GM12878 (cell line): Measurements from ENCODE around the gene LYRM2. TPM values are rescaled to one million over a fixed set of nuclear protein-coding genes. Genes with fewer than 3 reads are reported as not detected.

Source experiments
- ATAC-seq: fragments of 200-7000 bp; cut with Tn5 transposase; 3 replicates; pipeline ENCODE4 v1.9.1; 2020; ENCODE audit warnings: mild to moderate bottlenecking, moderate library complexity
- BruUV-seq: library from RNA; stranded (reverse); fragments of 400-500 nt; replicated peaks from 2 replicates; lab custom pipeline; 2021; lab: Mats Ljungman, UMichigan
- CTCF ChIA-PET: fragments of 300-600 bp; sonication (Branson Sonifier 250); formaldehyde crosslinking; extraction: SDS; loops from one replicate; lab custom pipeline; 2021; ENCODE audit warnings: inconsistent platforms; lab: Yijun Ruan, JAX
- POLR2A ChIA-PET: fragments of 350-600 bp; formaldehyde crosslinking; extraction: SDS; loops from one replicate; lab custom pipeline; 2021; ENCODE audit warnings: inconsistent platforms; lab: Charles Lee
- RAD21 ChIA-PET: fragments of 300-600 bp; sonication (Branson Sonifier 250); formaldehyde crosslinking; loops from one replicate; lab custom pipeline; 2023; ENCODE audit warnings: antibody characterized with exemption; ENCODE audit not compliant: unreplicated experiment; lab: Charles Lee
- SMC1A ChIA-PET: fragments of 300-600 bp; sonication (Branson Sonifier 250); formaldehyde crosslinking; loops from one replicate; lab custom pipeline; 2023; ENCODE audit not compliant: unreplicated experiment, uncharacterized antibody; lab: Charles Lee
- DNase-seq: peaks from one replicate; pipeline ENCODE4 v3.0.0-alpha.2; 2011; ENCODE audit warnings: low read depth, low spot score
- FAIRE-seq: peaks from 3 replicates; lab custom pipeline; 2011; peaks lifted over from hg19 to GRCh38; lab: Jason Lieb, UNC
- H2AFZ ChIP-seq: 2 replicates; pipeline ENCODE4 v1.6.0; 2011; ENCODE audit warnings: low read depth, low read length, control low read depth; ENCODE audit not compliant: control insufficient read depth
- H3K27ac ChIP-seq: 2 replicates; pipeline ENCODE4 v1.5.1; 2011; ENCODE audit warnings: control low read depth; ENCODE audit not compliant: control insufficient read depth, insufficient read depth
- H3K27me3 ChIP-seq, 2 experiments: replicated peaks in 1 of 2; 2 replicates each; pipeline versions ENCODE4 v1.6.0 to v1.6.1; 2011; ENCODE audit warnings: low read length in 1 of 2; ENCODE audit not compliant: control insufficient read depth in 2 of 2, insufficient read depth in 2 of 2
- H3K36me3 ChIP-seq, 2 experiments: 2 replicates each; pipeline ENCODE4 v1.5.1; 2011; ENCODE audit warnings: low read length in 1 of 2; ENCODE audit not compliant: control insufficient read depth in 2 of 2, insufficient read depth in 2 of 2
- H3K4me1 ChIP-seq: 2 replicates; pipeline ENCODE4 v1.6.1; 2011; ENCODE audit warnings: mild to moderate bottlenecking, low read length, moderate library complexity, mixed read lengths; ENCODE audit not compliant: control insufficient read depth, insufficient read depth
- H3K4me2 ChIP-seq: 2 replicates; pipeline ENCODE4 v1.6.0; 2011; ENCODE audit warnings: control low read depth; ENCODE audit not compliant: control insufficient read depth, insufficient read depth
- H3K4me3 ChIP-seq: fragments of 200-600 bp; sonication (generic); 2 replicates; pipeline ENCODE4 v1.5.1; 2016
- H3K79me2 ChIP-seq: 2 replicates; pipeline ENCODE4 v1.6.0; 2011; ENCODE audit warnings: low read length; ENCODE audit not compliant: control insufficient read depth, insufficient read depth
- H3K9ac ChIP-seq: 2 replicates; pipeline ENCODE4 v1.8.0; 2011; ENCODE audit warnings: low read length, control low read depth, mixed read lengths; ENCODE audit not compliant: control insufficient read depth, insufficient read depth
- H3K9me3 ChIP-seq: replicated peaks from 3 replicates; pipeline ENCODE4 v1.5.1; 2011; ENCODE audit warnings: mild to moderate bottlenecking, low read length; ENCODE audit not compliant: control insufficient read depth, insufficient read depth
- H4K20me1 ChIP-seq: 2 replicates; pipeline ENCODE4 v1.6.0; 2011; ENCODE audit not compliant: control insufficient read depth, insufficient read depth
- ATF2 ChIP-seq: IDR thresholded peaks from 2 replicates; pipeline ENCODE4 v1.6.1; 2012; ENCODE audit warnings: low read length, inconsistent platforms
- BCL3 ChIP-seq: IDR thresholded peaks from 2 replicates; pipeline ENCODE4 v1.6.1; 2011; ENCODE audit warnings: borderline replicate concordance, low read depth, mild to moderate bottlenecking, moderate library complexity, low read length; ENCODE audit not compliant: insufficient read depth, poor library complexity, severe bottlenecking
- CBX5 ChIP-seq: sonication (generic); IDR thresholded peaks from 2 replicates; pipeline ENCODE4 v1.6.1; 2016; ENCODE audit warnings: low read depth, moderate library complexity, mild to moderate bottlenecking, inconsistent platforms
- CHD4 ChIP-seq: fragments of 200-600 bp; sonication (generic); IDR thresholded peaks from 2 replicates; pipeline ENCODE4 v1.6.1; 2016; ENCODE audit warnings: mild to moderate bottlenecking
- EZH2 ChIP-seq: IDR thresholded peaks from 2 replicates; pipeline ENCODE4 v1.6.1; 2012; ENCODE audit warnings: low read depth, mild to moderate bottlenecking, control low read depth, inconsistent platforms, low read length, borderline replicate concordance; ENCODE audit not compliant: control insufficient read depth
- GATAD2B ChIP-seq: fragments of 450-650 bp; conservative IDR thresholded peaks from 2 replicates; pipeline ENCODE4 v1.6.1; 2017; ENCODE audit warnings: low read depth, mild to moderate bottlenecking, moderate library complexity
- HCFC1 ChIP-seq: fragments of 150-350 bp; IDR thresholded peaks from 2 replicates; pipeline ENCODE4 v1.6.1; 2014; ENCODE audit warnings: low read length
- MEF2A ChIP-seq: IDR thresholded peaks from 2 replicates; pipeline ENCODE4 v1.6.1; 2011; ENCODE audit warnings: low read depth, mild to moderate bottlenecking, low read length, moderate library complexity; ENCODE audit not compliant: insufficient read depth
- MXI1 ChIP-seq: fragments of 150-350 bp; IDR thresholded peaks from 2 replicates; pipeline ENCODE4 v1.6.1; 2011; ENCODE audit warnings: low read depth, mild to moderate bottlenecking, inconsistent platforms, low read length, improper control_type of control experiment
- POLR2A ChIP-seq: IDR thresholded peaks from 2 replicates; pipeline ENCODE4 v1.6.1; 2011; ENCODE audit warnings: low read depth, mild to moderate bottlenecking, low read length
- SRF ChIP-seq, 2 experiments: IDR thresholded peaks; 2 replicates each; pipeline ENCODE4 v1.6.1; 2011; ENCODE audit warnings: low read depth in 2 of 2, low read length in 2 of 2, mild to moderate bottlenecking in 1 of 2, moderate library complexity in 1 of 2
- ZBED1 ChIP-seq: IDR thresholded peaks from 2 replicates; pipeline ENCODE4 v1.6.1; 2016; ENCODE audit warnings: borderline replicate concordance
- ZNF217 ChIP-seq: fragments of 450-650 bp; IDR thresholded peaks from 2 replicates; pipeline ENCODE4 v1.6.1; 2017; ENCODE audit warnings: antibody characterized with exemption, mild to moderate bottlenecking
- ZNF274 ChIP-seq: IDR thresholded peaks from one replicate; pipeline ENCODE4 v1.8.0; 2011; ENCODE audit not compliant: insufficient read length, insufficient read depth
- ZZZ3 ChIP-seq: IDR thresholded peaks from 2 replicates; pipeline ENCODE4 v1.6.1; 2011; ENCODE audit warnings: low read depth; ENCODE audit not compliant: control insufficient read depth, insufficient read length
- WGBS: methylation state at CpG from one replicate; pipeline ENCODE4 v1.1.6; 2016; ENCODE audit warnings: low lambda C conversion rate; ENCODE audit not compliant: insufficient replicate concordance, insufficient coverage; ENCODE audit errors: missing lambda C conversion rate; 5-methylcytosine and 5-hydroxymethylcytosine counted together
- in situ Hi-C: fragments of 300-500 bp; cut with MboI; formaldehyde crosslinking; loops from 9 replicates; pipeline ENCODE4 v1.14.3; 2018; ENCODE audit warnings: mixed read lengths
- intact Hi-C: fragments of 100-400 bp; cut with micrococcal nuclease; formaldehyde crosslinking; loops from one replicate; pipeline ENCODE4 v1.14.2; 2022; ENCODE audit not compliant: unreplicated experiment
- polyA plus RNA-seq, 11 experiments: library from polyadenylated mRNA; depleted of rRNA in 4 of 11; unstranded in 6 of 11; stranded (reverse) in 5 of 11; fragments of >200 nt; fragmentation: Nextera tagmentation in 4 of 11; fragmentation: Illumina TruSeq in 1 of 11; extraction: Ambion mirVana in 4 of 11; extraction: Trizol in 1 of 11; gene quantifications; 1 replicate in 1 of 11; 2 replicates in 10 of 11; pipeline versions ENCODE4 v1.2.1 to v1.2.3, GENCODE V29; 2011 to 2016; ENCODE audit warnings: inconsistent platforms in 2 of 11, missing spikeins in 2 of 11, low read depth in 1 of 11
- total RNA-seq, 4 experiments: library from RNA; depleted of rRNA in 3 of 4; stranded (reverse); fragments of >200 nt in 3 of 4; fragmentation: Illumina TruSeq in 1 of 4; extraction: Trizol in 1 of 4; gene quantifications; 2 replicates each; pipeline versions ENCODE4 v1.2.1 to v1.2.3, GENCODE V29; 2013 to 2021
- TF ChIP-seq, protein P1 (sequence below): fragments of 450-650 bp; IDR thresholded peaks from 2 replicates; pipeline ENCODE4 v1.6.1; 2018; ENCODE audit warnings: mild to moderate bottlenecking, low read depth, moderate library complexity; ENCODE audit not compliant: partially characterized antibody

LYRM2 gene
- total and polyA plus RNA-seq, 10 of the 15 experiments (the other 5 are each of a cell fraction or from before 2014, with no cell fraction given) = 17.2 to 75.0 (median 30.9) TPM

DNA sequence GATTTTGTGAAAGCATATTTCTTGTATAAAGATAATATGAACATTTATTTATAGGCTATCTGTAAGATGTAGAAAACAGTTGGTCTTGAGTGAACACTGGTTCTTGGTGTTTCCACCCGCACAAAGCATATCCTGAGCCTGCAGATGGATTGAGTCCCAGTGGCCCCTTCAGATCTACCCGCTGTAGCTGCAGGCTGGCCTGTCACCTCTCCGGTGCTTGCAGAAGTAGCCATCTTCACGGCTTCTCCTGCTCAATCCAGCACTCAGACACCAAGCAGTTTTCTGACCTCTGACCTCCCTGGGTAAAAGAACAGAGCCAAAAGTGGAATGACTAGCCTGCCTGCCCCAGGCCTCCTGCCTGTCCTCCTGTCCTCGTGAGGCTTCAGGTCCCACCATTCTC is 22.7 kb downstream of the LYRM2 start (continued):
- TF ChIP-seq BCL3 = no peak
- TF ChIP-seq, all 136 proteins: peak for 0

GRCh38 chr6:89613790-89614189 is 24.8 kb downstream of the LYRM2 start:
- POLR2A ChIA-PET = interaction anchor here (1.6 kb wide), 1 partner anchor 181 kb away, joined by 4 read pairs; the partner anchor contains the start of gene ANKRD6
- Histone ChIP-seq H3K27ac (no peak overlapping the region), H2AFZ (no peak overlapping the region), H3K4me1 (no peaks in the 10 kb centered on the region), H3K36me3 (no peaks in the 10 kb centered on the region), H3K4me2 (no peak overlapping the region), H3K79me2 (no peaks in the 10 kb centered on the region), H4K20me1 (no peaks in the 10 kb centered on the region), H3K4me3 (no peak overlapping the region), H3K27me3 (no peaks in the 10 kb centered on the region), H3K9ac (no peak overlapping the region), H3K9me3 (no peaks in the 10 kb centered on the region)
- 77% methylated on average over 5 of the region's 5 CpGs for WGBS
- intact Hi-C loops = loop anchor here (5.0 kb wide), 1 partner anchor 631 kb away; no protein-coding TSS in a partner anchor
- ATAC-seq (no peak), DNase-seq (no peak), FAIRE-seq (no peak)
- in situ Hi-C loops = loop anchor here (5.0 kb wide), 3 partner anchors 181 to 631 kb away; partner anchors contain the start of gene ANKRD6
- RAD21 ChIA-PET = interaction anchor here (1.5 to 1.8 kb wide), 2 partner anchors 181 to 241 kb away, joined by 4 to 6 read pairs; no protein-coding TSS in a partner anchor
- TF ChIP-seq ATF2 (no peak), CHD4 (no peak), MXI1 (no peak), MEF2A (no peak), ZNF217 (no peak), SRF (IDR thresholded peaks at IDR 0.05; ENCODE audit: low read depth in 2 of 2, low read length in 2 of 2) (no peak), ZZZ3 (no peak), EZH2 (no peak), ZBED1 (no peak), POLR2A (no peak), CBX5 (no peak), HCFC1 (no peak), GATAD2B (no peak), ZNF274 (no peak)
- TF ChIP-seq, protein P1, sequence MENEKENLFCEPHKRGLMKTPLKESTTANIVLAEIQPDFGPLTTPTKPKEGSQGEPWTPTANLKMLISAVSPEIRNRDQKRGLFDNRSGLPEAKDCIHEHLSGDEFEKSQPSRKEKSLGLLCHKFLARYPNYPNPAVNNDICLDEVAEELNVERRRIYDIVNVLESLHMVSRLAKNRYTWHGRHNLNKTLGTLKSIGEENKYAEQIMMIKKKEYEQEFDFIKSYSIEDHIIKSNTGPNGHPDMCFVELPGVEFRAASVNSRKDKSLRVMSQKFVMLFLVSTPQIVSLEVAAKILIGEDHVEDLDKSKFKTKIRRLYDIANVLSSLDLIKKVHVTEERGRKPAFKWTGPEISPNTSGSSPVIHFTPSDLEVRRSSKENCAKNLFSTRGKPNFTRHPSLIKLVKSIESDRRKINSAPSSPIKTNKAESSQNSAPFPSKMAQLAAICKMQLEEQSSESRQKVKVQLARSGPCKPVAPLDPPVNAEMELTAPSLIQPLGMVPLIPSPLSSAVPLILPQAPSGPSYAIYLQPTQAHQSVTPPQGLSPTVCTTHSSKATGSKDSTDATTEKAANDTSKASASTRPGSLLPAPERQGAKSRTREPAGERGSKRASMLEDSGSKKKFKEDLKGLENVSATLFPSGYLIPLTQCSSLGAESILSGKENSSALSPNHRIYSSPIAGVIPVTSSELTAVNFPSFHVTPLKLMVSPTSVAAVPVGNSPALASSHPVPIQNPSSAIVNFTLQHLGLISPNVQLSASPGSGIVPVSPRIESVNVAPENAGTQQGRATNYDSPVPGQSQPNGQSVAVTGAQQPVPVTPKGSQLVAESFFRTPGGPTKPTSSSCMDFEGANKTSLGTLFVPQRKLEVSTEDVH = no peak
- CTCF ChIA-PET = interaction anchor here (1.3 to 6.1 kb wide), 3 partner anchors 19 to 242 kb away, joined by 4 to 64 read pairs (median 14); partner anchors contain the start of gene ANKRD6
- SMC1A ChIA-PET = interaction anchor here (1.3 to 1.6 kb wide), 3 partner anchors 242 to 631 kb away, joined by 4 to 6 read pairs (median 5); no protein-coding TSS in a partner anchor
- BruUV-seq = no TSS peak
